LNCAP (cell line): ENCODE data around the gene BNC2.

Experiments used
- CTCF ChIP-seq: fragments of 450-650 bp; IDR thresholded peaks from 2 replicates; pipeline ENCODE4 v1.5.1; 2017; ENCODE audit warnings: mild to moderate bottlenecking

The BNC2 gene

GRCh38 chr9:16516891-16517290 is 353.6 kb downstream of the BNC2 start:
- TF ChIP-seq CTCF: no peak

DNA sequence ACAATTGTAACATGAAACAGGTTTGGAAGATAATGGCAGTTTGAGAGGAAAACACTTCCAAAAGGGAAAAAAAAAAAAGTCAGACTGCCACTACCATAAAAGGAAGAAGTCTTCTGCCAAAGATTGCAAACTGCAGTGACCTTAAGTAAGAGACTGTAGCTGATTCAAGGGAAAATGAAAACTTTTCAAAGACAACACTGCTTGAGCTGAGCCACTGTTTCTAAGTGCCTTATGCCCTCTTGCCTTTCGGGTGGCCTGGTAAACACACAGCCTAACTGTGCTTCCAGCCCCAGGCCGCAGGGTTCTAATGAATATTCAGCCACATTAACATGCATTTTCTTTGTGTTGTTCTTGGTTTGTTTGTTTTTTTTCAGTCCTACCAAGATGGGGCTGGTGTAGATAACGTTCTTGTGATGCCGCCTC is 354.6 kb downstream of the BNC2 start:
- no peak for TF ChIP-seq CTCF

- TF ChIP-seq CTCF: no peak
These were observed 355.3 kb downstream of the BNC2 start for GRCh38 chr9:16515207-16515606.

DNA sequence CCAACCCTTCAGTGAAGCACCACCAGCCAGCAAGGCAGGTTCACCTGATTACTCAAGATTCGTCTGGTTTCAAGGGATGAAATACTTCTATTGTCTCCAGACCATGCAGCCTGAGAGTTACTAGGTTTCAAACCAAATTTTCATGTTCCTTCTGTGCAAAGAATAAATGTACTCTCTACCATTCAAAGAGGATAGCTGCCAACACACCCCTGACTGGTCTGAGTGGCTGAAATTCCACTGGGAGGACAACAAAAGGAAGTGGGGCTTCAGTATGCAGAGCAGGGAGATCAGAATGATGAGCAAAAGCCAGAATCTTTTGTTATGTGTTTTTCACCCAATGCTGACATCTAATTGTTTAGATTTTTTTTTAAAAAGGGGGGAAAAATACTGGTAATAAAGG is 356.3 kb downstream of the BNC2 start:
- TF ChIP-seq CTCF: no peak

GRCh38 chr9:16512281-16512680 is 358.2 kb downstream of the BNC2 start:
- TF ChIP-seq CTCF: no peak

GRCh38 chr9:16510482-16510881 is 360.0 kb downstream of the BNC2 start:
- no peak for TF ChIP-seq CTCF

- TF ChIP-seq CTCF: no peak
These were observed 360.5 kb downstream of the BNC2 start for GRCh38 chr9:16509997-16510396.

- no peak for TF ChIP-seq CTCF
These were observed 365.3 kb downstream of the BNC2 start for GRCh38 chr9:16505199-16505598.
